Mesendoderm (in vitro differentiated cells): Measurements from ENCODE around the gene DROSHA.

Experiments
- DNase-seq: peaks from one replicate; pipeline ENCODE4 v3.0.0; 2013
- H2AK5ac ChIP-seq: 2 replicates; pipeline ENCODE4 v1.6.1; 2013; ENCODE audit warnings: low read length, inconsistent platforms
- H2BK120ac ChIP-seq: 2 replicates; pipeline ENCODE4 v1.6.1; 2013; ENCODE audit warnings: low read depth, mild to moderate bottlenecking, low read length, moderate library complexity, mixed read lengths
- H2BK15ac ChIP-seq: replicated peaks from 2 replicates; pipeline ENCODE4 v1.6.1; 2013; ENCODE audit warnings: low read depth, mild to moderate bottlenecking, moderate library complexity
- H2BK5ac ChIP-seq: 2 replicates; pipeline ENCODE4 v1.6.1; 2013; ENCODE audit warnings: low read length, inconsistent platforms
- H3K18ac ChIP-seq: 2 replicates; pipeline ENCODE4 v1.6.1; 2013; ENCODE audit warnings: mild to moderate bottlenecking, low read length, mixed read lengths
- H3K23ac ChIP-seq: one replicate; pipeline ENCODE4 v1.6.1; 2013; ENCODE audit warnings: low read length
- H3K27ac ChIP-seq: 2 replicates; pipeline ENCODE4 v1.5.1; 2013; ENCODE audit warnings: low read depth, mild to moderate bottlenecking, inconsistent platforms, low read length, moderate library complexity
- H3K27me3 ChIP-seq: 2 replicates; pipeline ENCODE4 v1.6.1; 2013; ENCODE audit warnings: low read length, control low read depth, mild to moderate bottlenecking, inconsistent platforms; ENCODE audit not compliant: insufficient read depth, poor library complexity
- H3K36me3 ChIP-seq: 2 replicates; pipeline ENCODE4 v1.6.1; 2013; ENCODE audit warnings: low read length, inconsistent platforms; ENCODE audit not compliant: control insufficient read depth, insufficient read depth
- H3K4ac ChIP-seq: one replicate; pipeline ENCODE4 v1.6.1; 2013; ENCODE audit warnings: low read depth, mild to moderate bottlenecking, low read length, moderate library complexity
- H3K4me1 ChIP-seq: 2 replicates; pipeline ENCODE4 v1.6.1; 2013; ENCODE audit warnings: low read depth, low read length, inconsistent platforms; ENCODE audit not compliant: control insufficient read depth
- H3K4me2 ChIP-seq: 2 replicates; pipeline ENCODE4 v1.6.1; 2013; ENCODE audit warnings: low read length
- H3K4me3 ChIP-seq: 2 replicates; pipeline ENCODE4 v1.5.1; 2013; ENCODE audit warnings: mild to moderate bottlenecking, low read length
- H3K56ac ChIP-seq: one replicate; pipeline ENCODE4 v1.6.1; 2013; ENCODE audit warnings: low read length
- H3K79me1 ChIP-seq: 2 replicates; pipeline ENCODE4 v1.6.1; 2013; ENCODE audit warnings: low read length, inconsistent platforms
- H3K79me2 ChIP-seq: 2 replicates; pipeline ENCODE4 v1.6.1; 2013; ENCODE audit warnings: mild to moderate bottlenecking, low read length; ENCODE audit not compliant: control insufficient read depth, insufficient read depth
- H3K9ac ChIP-seq: 2 replicates; pipeline ENCODE4 v1.6.1; 2013; ENCODE audit warnings: low read length, inconsistent platforms
- H4K5ac ChIP-seq: one replicate; pipeline ENCODE4 v1.6.1; 2013; ENCODE audit warnings: low read length
- H4K8ac ChIP-seq: one replicate; pipeline ENCODE4 v1.6.1; 2013; ENCODE audit warnings: low read depth, mild to moderate bottlenecking, control low read depth, low read length, moderate library complexity
- WGBS: extraction: QIAGEN DNeasy Blood & Tissue Kit; methylation state at CpG from one replicate; pipeline ENCODE4 v1.1.7; 2013; ENCODE audit warnings: low lambda C conversion rate, missing lambda C conversion rate; ENCODE audit not compliant: insufficient coverage; ENCODE audit errors: extremely low coverage; 5-methylcytosine and 5-hydroxymethylcytosine counted together

DROSHA gene

DNA sequence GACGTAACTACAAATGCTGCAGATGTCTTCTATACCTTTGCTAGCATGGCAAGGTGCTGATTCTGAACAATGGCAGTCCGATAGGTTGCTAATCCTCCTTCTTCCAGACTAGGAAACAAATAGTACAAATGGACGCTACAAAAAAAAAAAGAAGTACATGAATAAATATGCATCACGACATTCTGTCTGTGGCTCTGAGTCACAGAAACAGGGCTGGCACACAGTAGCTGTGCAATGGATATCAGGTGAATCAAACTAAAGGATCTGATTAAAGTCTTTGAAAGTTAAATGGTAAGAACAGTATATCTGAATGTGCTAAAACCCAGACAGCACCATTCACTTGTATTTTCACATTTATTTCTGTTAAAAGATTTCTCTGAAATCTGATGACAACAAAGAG, 96.2 kb downstream of the DROSHA start:
- WGBS: no CpG with 5 or more reads among the region's 4 CpGs
- no peak overlapping the region for H4K5ac ChIP-seq
- H3K4me2 ChIP-seq: no peak overlapping the region
- H3K79me2 ChIP-seq: no peaks in the 10 kb centered on the region
- H3K9ac ChIP-seq: no peak overlapping the region
- H3K27me3 ChIP-seq: no peaks in the 10 kb centered on the region
- H3K79me1 ChIP-seq: no peaks in the 10 kb centered on the region
- H4K8ac ChIP-seq: no peak overlapping the region
- H3K4me3 ChIP-seq: no peak overlapping the region
- no peak overlapping the region for H3K23ac ChIP-seq
- H2BK15ac ChIP-seq: no peak overlapping the region
- H2BK5ac ChIP-seq: no peak overlapping the region
- no peaks in the 10 kb centered on the region for H3K36me3 ChIP-seq
- H3K18ac ChIP-seq: no peak overlapping the region
- no peak overlapping the region for H2AK5ac ChIP-seq
- H3K4ac ChIP-seq: no peak overlapping the region
- no peak overlapping the region for H3K56ac ChIP-seq
- DNase-seq: no peak
- no peak overlapping the region for H2BK120ac ChIP-seq
- H3K27ac ChIP-seq: no peak overlapping the region
- no peaks in the 10 kb centered on the region for H3K4me1 ChIP-seq

GRCh38 chr5:31434898-31435297, 97.0 kb downstream of the DROSHA start:
- no peaks in the 10 kb centered on the region for H3K36me3 ChIP-seq
- no peak overlapping the region for H2BK5ac ChIP-seq
- H2AK5ac ChIP-seq: no peak overlapping the region
- H3K79me2 ChIP-seq: no peaks in the 10 kb centered on the region
- H3K4me2 ChIP-seq: no peak overlapping the region
- no peak overlapping the region for H3K18ac ChIP-seq
- H2BK15ac ChIP-seq: no peak overlapping the region
- no peak overlapping the region for H2BK120ac ChIP-seq
- no peak overlapping the region for H3K4ac ChIP-seq
- no peak for DNase-seq
- no peaks in the 10 kb centered on the region for H3K27me3 ChIP-seq
- no peak overlapping the region for H3K27ac ChIP-seq
- no peak overlapping the region for H3K9ac ChIP-seq
- no peak overlapping the region for H3K23ac ChIP-seq
- no peak overlapping the region for H3K56ac ChIP-seq
- no peaks in the 10 kb centered on the region for H3K4me1 ChIP-seq
- WGBS: no CpG with 5 or more reads among the region's 2 CpGs
- no peak overlapping the region for H4K5ac ChIP-seq
- no peak overlapping the region for H3K4me3 ChIP-seq
- no peaks in the 10 kb centered on the region for H3K79me1 ChIP-seq
- no peak overlapping the region for H4K8ac ChIP-seq

DNA sequence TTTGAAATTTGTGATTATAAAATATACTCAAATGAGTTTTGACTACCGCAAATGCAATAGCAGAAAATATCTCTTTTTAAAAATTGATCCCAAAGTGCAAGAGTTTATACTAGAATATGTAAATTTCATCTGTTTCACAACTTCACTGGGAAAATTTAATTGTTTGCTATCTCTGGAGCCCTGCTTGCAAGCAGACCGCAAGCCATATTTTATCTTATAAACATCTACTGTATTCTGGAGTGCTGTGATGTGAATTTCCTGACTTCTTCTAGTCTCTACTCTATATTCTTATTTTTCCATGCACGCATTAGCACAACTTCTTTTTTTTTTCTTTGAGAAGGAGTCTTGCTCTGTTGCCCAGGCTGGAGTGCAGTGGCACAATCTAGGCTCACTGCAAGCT, 98.7 kb downstream of the DROSHA start:
- no peak for DNase-seq
- Histone ChIP-seq H3K4me2 (no peak overlapping the region), H3K79me1 (no peaks in the 10 kb centered on the region), H3K56ac (no peak overlapping the region), H4K8ac (no peak overlapping the region), H2BK5ac (no peak overlapping the region), H3K4ac (no peak overlapping the region), H2BK120ac (no peak overlapping the region), H2BK15ac (no peak overlapping the region), H3K4me3 (no peak overlapping the region), H3K23ac (no peak overlapping the region), H2AK5ac (no peak overlapping the region), H4K5ac (no peak overlapping the region), H3K9ac (no peak overlapping the region), H3K4me1 (no peaks in the 10 kb centered on the region), H3K79me2 (no peaks in the 10 kb centered on the region), H3K27ac (no peak overlapping the region), H3K36me3 (no peaks in the 10 kb centered on the region), H3K18ac (no peak overlapping the region), H3K27me3 (no peaks in the 10 kb centered on the region)
- no CpG with 5 or more reads among the region's 3 CpGs for WGBS

DNA sequence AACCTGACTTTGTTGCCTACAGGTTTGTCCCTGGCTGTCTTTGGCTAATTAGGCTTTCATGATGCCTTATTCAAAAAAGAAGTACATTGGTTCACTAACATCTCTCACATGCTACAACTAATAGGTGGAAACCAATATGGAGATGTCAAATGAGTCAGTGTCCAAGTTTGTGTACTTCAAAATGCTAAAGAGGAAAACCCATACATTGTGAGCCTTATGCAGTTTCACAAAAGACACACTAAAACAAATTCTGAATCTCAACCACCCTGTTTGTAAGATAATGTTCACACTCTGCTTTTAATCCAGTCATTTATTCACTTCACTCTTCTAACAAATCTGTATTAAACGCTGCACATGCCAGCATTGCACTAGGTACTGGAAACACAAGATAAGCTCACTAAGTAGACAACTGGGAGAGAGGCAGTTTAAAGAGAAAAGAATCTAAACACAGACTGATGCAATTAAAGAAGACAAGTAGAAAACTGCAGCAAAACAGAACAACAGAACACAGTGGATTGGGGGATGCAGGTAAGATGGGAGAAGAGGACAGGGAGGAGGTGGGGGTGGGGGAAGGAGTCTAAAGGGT, 104.1 kb downstream of the DROSHA start:
- Histone ChIP-seq H3K9ac (no peak overlapping the region), H3K4ac (no peak overlapping the region), H3K4me1 (peaks cover 8% of the 10 kb centered on the region), H3K27ac (no peak overlapping the region), H3K79me1 (no peaks in the 10 kb centered on the region), H4K8ac (no peak overlapping the region), H3K79me2 (no peaks in the 10 kb centered on the region), H3K56ac (no peak overlapping the region), H2AK5ac (no peak overlapping the region), H3K36me3 (no peaks in the 10 kb centered on the region), H3K27me3 (no peaks in the 10 kb centered on the region), H2BK15ac (no peak overlapping the region), H2BK120ac (no peak overlapping the region), H3K4me2 (no peak overlapping the region), H3K18ac (no peak overlapping the region), H4K5ac (no peak overlapping the region), H3K4me3 (no peak overlapping the region), H2BK5ac (no peak overlapping the region), H3K23ac (no peak overlapping the region)
- no CpG with 5 or more reads among the region's 1 CpG for WGBS
- no peak for DNase-seq

DNA sequence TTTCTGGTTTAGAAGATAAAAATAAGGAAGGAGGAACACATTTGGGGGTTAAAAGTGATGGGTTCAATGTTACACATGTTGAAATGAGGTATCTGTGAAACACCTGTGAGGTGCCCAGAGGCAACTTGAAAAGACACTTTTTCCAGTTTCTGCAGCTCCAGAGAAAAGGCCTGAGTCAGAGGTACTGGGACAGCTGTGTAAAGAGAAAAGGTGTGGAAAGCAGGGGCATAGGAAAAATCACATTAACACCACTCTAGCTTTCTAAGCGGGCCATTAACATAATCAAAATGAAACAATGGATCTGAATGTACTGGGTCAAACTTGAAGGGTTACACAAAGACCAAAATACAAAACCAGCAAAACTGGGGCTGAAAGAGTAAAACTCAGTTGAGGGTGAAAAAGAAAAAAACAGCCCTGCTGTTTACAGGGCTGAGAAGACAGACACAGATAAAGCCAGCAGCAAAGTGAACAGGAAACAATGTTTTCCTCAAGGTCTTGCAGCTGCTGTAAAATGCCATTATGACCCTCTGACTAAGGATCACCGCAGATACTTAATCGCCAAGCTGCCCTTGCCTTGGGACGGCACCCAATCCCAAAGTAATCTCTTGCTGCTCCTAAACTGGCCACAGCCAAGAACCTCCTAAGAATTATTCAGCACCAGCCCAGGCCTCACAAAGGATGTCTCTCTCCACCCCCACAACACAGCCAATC, 104.7 kb downstream of the DROSHA start:
- Histone ChIP-seq H2BK15ac (no peak overlapping the region), H3K18ac (peak overlapping the region; percentile 60), H3K23ac (peak overlapping the region; percentile 37), H3K79me1 (no peaks in the 10 kb centered on the region), H3K56ac (peak overlapping the region; percentile 47), H3K4me3 (no peak overlapping the region), H3K27ac (peak overlapping the region; percentile 40), H3K4me2 (no peak overlapping the region), H3K36me3 (no peaks in the 10 kb centered on the region), H4K8ac (no peak overlapping the region), H2BK120ac (no peak overlapping the region), H2AK5ac (no peak overlapping the region), H2BK5ac (no peak overlapping the region), H3K27me3 (no peaks in the 10 kb centered on the region), H3K79me2 (no peaks in the 10 kb centered on the region), H3K4ac (no peak overlapping the region), H3K4me1 (peaks cover 8% of the 10 kb centered on the region), H3K9ac (no peak overlapping the region), H4K5ac (no peak overlapping the region)
- peak; percentile 37 for DNase-seq
- WGBS: no CpG with 5 or more reads among the region's 4 CpGs
